ENCODE data around the gene TBCCD1.

GRCh38 chr3:186519021-186519658 is 48.0 kb downstream of the TBCCD1 start:
- TF ChIP-seq CTCF (IDR thresholded peaks at IDR 0.05) (no peak), POLR2A (IDR thresholded peaks at IDR 0.05) (no peak)
